ENCODE results near the gene KIAA1671.
"Not testable (repeated sequence)": the region's sequence is repeated elsewhere in the genome, so short reads cannot be mapped to it uniquely, and the experiment has no call there.

Gene KIAA1671

DNA sequence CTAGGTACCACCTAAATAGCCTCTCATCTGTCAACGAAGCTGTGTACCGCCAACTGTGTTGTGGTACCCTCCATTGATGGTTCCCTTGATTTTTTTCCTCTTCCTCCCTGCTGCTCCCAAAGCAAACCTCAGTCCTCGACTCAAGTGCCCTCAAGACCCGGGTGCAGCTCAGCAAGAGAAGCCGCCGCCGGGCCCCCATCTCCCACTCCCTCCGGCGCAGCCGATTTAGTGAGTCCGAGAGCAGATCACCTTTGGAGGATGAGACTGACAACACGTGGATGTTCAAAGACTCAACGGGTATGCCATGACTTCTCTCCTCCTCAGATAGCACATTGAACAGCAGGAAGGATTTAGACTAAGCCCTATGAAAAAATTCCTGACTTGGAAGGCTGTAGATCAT, 224.7 kb downstream of the KIAA1671 start:
- DNase-seq: no peak

- DNase-seq: no peak
These were observed 225.4 kb downstream of the KIAA1671 start for GRCh38 chr22:25177895-25178294.

GRCh38 chr22:25178348-25178747, 225.8 kb downstream of the KIAA1671 start:
- DNase-seq: not testable (repeated sequence)

DNA sequence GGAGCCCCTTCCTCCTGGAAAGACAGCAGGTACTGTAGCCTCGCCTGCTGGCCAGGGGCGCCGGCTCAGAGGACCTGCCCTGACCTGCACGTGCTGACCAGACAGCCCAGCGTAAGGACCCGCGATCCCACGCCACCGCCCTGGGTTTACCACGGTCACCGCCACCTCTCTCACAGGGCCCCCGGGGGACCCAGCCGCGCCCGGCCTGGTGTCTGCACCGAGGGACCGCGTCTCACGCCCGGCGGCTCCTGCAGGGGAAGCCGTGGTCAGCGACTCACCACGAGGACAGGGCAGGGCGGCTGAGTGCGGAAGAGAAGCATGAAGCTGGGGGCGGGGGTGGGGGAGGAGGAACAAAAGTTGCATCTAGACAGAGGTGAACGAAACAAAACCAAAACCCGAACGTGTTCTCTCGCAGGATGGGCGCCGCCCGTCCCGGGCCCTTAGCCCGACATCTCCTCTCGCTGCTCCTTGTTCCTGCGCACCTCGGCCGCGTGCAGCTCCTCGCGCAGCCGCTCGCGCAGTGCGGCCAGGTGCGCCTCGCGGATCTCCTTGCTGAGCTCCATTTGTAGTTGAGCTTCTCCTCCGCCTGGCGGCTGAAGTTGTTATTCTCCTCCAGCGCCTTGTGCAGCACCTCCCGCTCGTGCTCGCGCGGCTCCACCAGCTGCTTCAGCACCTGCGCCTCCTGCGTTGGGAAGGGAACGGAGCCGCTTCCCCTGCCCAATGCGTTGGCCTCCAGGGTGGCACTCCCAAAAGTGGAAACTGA, 226.5 kb downstream of the KIAA1671 start:
- not testable (repeated sequence) for DNase-seq

GRCh38 chr22:25182131-25183110, 229.9 kb downstream of the KIAA1671 start:
- DNase-seq: no peak

DNA sequence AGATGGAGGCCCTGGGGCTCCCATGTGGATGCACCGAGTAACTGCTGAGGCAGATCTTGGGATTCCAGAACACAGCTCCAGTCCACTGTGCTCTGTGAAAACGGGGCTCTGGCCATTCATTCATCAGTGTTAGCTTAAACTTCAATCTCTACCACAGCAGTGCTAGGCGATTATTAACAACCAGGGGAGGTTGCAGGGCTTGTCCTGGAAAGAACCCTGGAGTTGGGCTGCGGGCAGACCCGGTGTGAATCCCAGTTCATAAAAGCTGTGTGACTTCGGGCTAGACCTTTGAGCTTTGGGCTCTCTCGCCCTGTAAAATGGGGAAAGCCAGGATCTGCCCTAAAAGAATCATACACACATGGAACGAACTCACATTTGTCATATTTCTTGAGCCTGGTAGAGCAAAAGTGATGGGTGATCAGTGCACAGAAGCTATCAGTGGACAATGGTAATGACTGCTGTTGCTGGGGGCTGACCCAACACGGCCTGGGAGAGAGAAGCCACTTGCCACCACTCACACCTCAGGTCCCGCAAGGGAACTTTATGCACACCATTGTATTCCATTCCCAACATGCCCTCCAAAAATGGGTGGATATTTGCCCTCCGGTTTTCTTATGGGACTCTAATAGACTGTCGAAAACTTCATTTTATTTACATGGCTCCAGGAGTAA, 231.6 kb downstream of the KIAA1671 start:
- DNase-seq: no peak

- DNase-seq: no peak
These were observed 233.6 kb downstream of the KIAA1671 start for GRCh38 chr22:25186140-25186539.

DNA sequence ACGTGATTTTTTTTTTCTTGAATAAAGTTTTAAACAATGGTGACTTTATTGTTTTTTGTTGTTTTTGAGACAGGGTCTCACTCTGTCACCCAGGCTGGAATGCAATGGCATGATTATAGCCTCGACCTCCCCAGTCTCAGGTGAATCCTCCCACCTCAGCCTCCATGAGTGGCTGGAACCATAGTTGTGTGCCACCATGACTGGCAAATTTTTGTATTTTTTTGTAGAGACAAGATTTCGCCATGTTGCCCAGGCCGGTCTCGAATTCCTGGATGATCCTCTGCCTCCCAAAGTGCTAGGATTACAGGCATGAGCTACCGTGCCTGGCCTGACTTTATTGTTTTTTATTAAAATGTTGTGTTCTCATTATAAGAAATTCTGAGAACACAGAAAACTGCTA, 235.0 kb downstream of the KIAA1671 start:
- DNase-seq: no peak

- DNase-seq: no peak
These were observed 239.9 kb downstream of the KIAA1671 start for GRCh38 chr22:25192406-25192805.

DNA sequence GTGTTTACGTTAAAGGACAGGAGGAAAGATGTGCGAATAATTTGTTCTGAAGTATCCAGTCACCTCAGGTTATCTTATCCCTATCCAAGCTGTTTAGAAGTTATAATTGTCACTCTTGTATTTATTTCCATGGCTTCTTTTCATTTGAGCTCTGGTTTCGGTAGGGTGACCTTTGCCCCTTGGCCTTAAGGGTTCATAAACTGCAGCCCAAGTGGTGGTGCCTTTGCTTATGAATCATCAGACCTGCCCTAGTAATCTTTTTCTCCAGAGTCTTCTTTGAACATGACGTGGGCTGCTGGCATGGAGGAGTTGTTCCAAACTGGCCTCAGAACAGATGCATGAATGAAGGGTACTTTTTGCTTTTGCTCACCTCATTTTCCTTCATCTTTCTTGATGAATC, 240.6 kb downstream of the KIAA1671 start:
- DNase-seq: no peak

DNA sequence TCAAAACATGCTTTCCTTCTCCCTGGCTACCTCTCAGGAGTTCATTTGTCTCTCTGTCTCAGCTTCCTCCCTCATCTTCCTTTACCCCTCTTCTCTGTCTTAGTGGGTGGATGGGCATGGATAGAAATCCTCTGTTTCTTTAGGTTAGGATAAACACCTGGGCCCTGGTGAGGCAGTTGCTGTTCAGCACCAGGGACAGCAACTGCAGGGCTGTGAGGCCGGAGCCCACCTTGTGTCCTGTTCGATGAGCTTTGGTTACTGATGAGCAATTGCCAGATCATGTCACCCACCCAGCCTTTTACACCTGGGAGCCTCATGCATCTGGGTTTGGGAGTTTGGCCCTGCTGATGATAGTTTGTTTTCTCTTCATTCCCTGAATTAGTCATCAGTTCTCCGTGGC, 241.0 kb downstream of the KIAA1671 start:
- no peak for DNase-seq

- no peak for DNase-seq
These were observed 243.8 kb downstream of the KIAA1671 start for GRCh38 chr22:25196326-25196725.

GRCh38 chr22:25197340-25197739, 244.8 kb downstream of the KIAA1671 start:
- DNase-seq: no peak

GRCh38 chr22:25199731-25200520, 247.4 kb downstream of the KIAA1671 start, which contains the start of gene CRYBB3:
Gene CRYBB3, plus strand, starts transcription at chr22:25199858. Its CDS starts 1,539 bp downstream, at chr22:25201397.
- no peak for DNase-seq

GRCh38 chr22:25200967-25201366, 248.5 kb downstream of the KIAA1671 start:
- no peak for DNase-seq

GRCh38 chr22:25201557-25202273, 249.2 kb downstream of the KIAA1671 start:
- DNase-seq: no peak

- DNase-seq: no peak
These were observed 249.9 kb downstream of the KIAA1671 start for GRCh38 chr22:25202290-25202921.

- DNase-seq: no peak
These were observed 250.6 kb downstream of the KIAA1671 start for GRCh38 chr22:25203082-25203481.

DNA sequence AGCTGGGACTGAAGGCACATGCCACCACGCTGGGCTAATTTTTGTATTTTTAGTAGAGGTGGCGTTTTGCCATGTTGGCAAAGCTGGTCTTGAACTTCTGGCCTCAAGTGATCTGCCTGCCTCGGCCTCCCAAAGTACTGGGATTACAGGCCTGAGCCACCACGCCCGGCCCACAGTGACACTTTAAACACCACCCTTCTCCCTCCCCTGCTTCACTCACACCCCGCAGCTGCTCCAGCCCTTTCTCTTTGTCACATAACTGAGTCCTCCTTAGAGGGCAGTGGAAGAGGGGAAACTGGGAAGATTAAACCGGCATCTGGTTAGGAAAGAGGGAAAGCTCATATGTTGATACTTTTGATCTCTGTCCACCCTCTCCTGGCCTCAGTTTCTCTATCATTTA, 252.0 kb downstream of the KIAA1671 start:
- not testable (repeated sequence) for DNase-seq

DNA sequence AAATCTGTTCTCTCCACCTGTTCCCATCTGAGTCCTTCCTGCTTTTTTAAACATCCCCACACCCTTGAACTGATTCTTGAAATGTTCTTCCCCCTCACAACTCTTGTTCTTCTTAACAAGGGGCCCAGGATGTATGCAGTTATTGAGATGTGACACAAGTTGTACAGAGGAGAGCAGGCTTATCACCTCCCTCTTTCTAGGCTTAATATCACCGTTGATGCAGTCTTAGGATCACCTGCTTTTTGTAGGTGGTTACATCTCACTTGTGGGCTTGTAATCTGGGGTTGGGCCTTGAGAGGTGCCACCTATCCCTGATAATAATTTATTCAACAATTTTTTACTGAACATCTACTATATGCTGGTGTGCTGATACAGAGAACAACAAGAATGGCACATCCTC, 253.3 kb downstream of the KIAA1671 start:
- DNase-seq: no peak

DNA sequence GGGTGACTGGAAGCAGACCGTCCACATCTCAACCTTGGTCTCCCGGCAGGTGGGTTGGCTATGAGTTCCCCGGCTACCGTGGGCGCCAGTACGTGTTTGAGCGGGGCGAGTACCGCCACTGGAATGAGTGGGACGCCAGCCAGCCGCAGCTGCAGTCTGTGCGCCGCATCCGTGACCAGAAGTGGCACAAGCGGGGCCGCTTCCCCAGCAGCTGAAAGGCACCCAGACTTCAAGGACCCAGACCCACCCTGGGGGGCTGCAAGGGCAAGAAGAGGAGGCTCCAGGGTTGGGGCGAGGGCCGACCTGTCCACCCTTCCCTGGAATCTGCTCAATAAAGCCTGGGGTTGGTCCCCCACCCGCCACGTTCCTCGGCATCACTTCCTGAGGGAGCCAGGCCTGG, 254.5 kb downstream of the KIAA1671 start:
- no peak for DNase-seq

Measured in NCI-H1048 (cell line).